ENCODE results near the gene PAM. TPM values are rescaled to one million over a fixed set of nuclear protein-coding genes. Genes with fewer than 3 reads are reported as not detected.

The PAM gene
- total RNA-seq, 1 donor from 2014 or later, result 250 TPM

DNA sequence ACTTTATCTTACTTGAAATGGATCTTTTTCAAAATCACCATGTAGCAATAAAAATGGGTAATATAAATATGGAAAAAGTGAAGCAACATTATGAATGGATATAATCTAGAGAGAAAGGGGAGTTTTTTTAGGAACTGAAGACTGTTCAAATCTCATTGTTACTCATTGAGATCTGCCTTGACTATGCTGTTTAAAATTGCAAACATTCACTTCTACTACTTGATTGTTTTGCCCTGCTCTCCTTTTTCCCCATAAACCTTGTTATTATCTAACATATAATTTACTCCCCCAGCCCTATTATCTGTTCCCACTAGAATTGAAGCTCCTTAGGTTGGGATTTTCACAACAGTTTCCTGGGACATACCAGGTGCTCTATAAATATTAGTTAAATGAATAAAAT, 22.0 kb downstream of the PAM start:
- no peak for DNase-seq (ENCODE audit: extremely low read depth, low read depth, low spot score)

DNA sequence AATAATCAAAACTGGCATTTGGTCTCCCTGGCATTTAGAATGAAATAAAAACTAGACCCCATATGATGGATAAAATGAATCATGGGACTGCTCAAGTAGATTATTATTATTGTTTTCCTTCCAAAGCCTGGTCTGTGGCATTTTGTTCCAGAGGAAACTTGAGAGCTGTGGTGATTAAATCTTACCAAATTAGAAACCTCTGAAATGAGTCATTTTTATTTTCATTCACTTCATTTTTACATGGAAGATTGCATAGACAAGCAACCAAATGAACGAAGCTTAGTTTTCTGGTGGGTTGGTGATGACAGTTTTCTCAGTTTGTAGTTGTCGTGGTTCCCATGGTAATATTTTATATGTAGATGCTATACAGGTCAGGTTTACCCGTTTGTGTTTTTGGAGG, 23.4 kb downstream of the PAM start:
- DNase-seq (ENCODE audit: extremely low read depth, low read depth, low spot score), result no peak

DNA sequence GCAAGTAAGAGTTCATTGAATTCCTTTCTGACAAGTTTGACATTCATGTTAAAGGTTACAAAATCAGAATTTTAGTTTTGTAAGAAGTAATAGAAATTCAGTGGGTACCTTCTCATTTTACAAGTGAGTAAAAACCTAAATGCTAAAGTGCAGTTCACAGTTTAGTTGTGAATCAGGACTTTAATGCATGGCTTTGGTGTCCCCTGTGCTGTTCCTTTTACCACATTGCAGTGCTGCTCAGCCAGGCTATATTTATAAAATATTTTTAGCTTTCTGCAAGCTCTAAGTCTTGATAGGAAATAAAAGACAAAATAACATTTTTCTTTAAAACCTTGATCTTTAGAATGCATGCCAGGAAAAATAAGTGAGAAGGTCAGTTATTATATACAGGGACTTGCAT, 26.3 kb downstream of the PAM start:
- DNase-seq (ENCODE audit: extremely low read depth, low read depth, low spot score), result no peak

DNA sequence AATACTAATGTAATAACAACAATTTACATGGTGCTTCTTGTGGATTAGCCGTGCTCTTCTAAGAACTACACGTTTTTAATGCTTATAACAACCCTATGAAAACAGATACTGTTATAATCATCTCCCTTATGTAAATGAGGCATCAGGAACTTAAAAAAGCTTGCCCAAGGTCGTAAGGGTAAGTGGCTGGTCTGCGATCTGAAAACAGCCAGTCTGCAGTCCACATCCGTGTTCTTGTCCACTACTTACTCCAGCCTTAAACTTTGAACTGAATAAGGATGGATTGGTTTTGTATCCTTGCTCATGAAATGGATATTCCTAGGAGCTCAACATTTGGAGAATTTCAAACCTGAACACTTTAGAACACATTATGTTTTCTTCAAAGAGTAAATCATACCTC, 26.7 kb downstream of the PAM start:
- no peak for DNase-seq (ENCODE audit: extremely low read depth, low read depth, low spot score)

GRCh38 chr5:102782217-102782872, 27.2 kb downstream of the PAM start:
- no peak for DNase-seq (ENCODE audit: extremely low read depth, low read depth, low spot score)

- no peak for DNase-seq (ENCODE audit: extremely low read depth, low read depth, low spot score)
These were observed 32.0 kb downstream of the PAM start for GRCh38 chr5:102787134-102787533.

GRCh38 chr5:102788788-102789187, 33.7 kb downstream of the PAM start:
- no peak for DNase-seq (ENCODE audit: extremely low read depth, low read depth, low spot score)

GRCh38 chr5:102789469-102789868, 34.4 kb downstream of the PAM start:
- DNase-seq (ENCODE audit: extremely low read depth, low read depth, low spot score), result no peak

DNA sequence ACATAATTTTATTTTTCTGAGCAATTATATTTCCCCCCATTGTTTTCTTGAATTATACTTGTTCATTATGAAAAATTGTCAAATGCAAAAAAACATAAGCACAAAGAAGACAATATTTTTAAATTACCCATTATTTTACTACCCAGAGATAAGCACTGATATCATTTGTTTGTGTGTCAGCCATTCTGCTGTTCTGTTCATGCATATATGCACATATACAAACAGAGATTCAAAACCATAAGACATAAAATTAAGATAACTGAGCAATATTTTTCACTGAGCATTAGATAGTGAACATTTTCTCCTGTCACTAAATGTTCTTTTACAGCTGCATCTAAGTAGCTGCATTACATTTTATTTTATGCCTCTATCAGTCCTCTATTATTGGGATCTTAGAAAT, 35.6 kb downstream of the PAM start:
- DNase-seq (ENCODE audit: extremely low read depth, low read depth, low spot score), result no peak

DNA sequence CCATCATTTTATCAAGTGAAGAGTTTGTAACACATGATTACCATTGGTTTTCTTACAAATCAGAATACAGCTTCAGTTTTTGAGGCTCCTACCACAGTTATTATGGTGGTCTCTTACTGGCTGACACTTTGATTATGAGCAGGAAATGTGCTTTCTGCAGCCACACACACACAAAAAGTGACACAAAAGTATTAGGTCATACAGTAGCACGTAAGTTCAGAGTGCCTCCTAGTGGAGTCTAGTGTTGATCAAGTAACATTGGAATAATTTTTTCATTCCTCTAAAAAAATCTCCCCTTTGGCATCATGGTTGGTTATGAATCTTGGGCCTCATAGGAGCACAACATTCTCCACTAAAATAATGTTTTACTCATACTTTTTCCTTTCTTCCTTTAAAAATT, 37.6 kb downstream of the PAM start:
- DNase-seq (ENCODE audit: extremely low read depth, low read depth, low spot score), result no peak

GRCh38 chr5:102794047-102794446, 38.9 kb downstream of the PAM start:
- DNase-seq (ENCODE audit: extremely low read depth, low read depth, low spot score), result no peak

GRCh38 chr5:102794677-102795331, 39.7 kb downstream of the PAM start:
- no peak for DNase-seq (ENCODE audit: extremely low read depth, low read depth, low spot score)

GRCh38 chr5:102795526-102795925, 40.4 kb downstream of the PAM start:
- DNase-seq (ENCODE audit: extremely low read depth, low read depth, low spot score), result no peak

GRCh38 chr5:102796009-102796408, 40.9 kb downstream of the PAM start:
- no peak for DNase-seq (ENCODE audit: extremely low read depth, low read depth, low spot score)

- DNase-seq (ENCODE audit: extremely low read depth, low read depth, low spot score), result no peak
These were observed 41.4 kb downstream of the PAM start for GRCh38 chr5:102796498-102796897.

DNA sequence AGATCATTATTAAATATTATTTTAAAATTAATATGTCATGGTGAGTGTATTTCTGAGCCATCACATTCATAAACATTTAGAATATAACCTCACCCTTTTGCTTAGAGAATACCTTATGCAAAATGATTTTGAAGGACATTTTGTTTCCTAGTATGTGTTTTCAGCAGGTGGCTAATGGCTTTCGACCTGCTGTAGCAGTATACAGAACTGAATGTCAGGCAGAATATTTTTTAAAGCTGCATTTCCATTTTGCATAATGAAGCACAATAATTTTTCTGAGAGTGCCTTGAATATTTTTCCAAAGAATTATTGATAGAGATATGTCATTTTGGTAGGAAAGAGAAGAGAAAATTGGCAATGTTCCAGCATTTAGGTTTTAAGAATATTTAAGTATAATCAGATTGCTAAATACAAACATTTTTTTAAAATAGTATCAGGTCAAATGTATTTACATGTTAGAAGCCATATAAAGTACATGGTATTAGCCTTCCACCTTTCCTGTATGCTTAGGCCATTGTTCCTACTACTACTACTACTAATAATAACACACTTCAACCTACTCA, 42.3 kb downstream of the PAM start:
- DNase-seq (ENCODE audit: extremely low read depth, low read depth, low spot score), result no peak

GRCh38 chr5:102798104-102798785, 43.1 kb downstream of the PAM start:
- no peak for DNase-seq (ENCODE audit: extremely low read depth, low read depth, low spot score)

DNA sequence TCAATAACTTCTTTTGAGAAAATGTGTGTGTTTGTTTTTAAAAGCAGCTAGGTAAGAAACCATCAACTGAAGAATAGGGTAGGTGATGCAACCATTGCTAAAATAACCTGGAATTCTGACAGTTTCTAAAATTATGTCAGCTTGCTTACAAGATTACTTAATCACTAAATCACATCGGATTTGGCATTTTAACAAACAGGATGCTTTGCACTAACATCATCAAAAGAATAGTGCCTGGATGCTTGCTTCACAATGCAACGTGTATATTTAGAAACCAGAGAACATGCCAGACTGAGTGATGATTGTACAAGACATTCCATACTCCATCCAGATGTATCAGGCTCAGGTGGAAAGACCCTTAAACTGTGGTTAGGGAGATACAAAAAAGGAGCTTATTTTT, 43.9 kb downstream of the PAM start:
- DNase-seq (ENCODE audit: extremely low read depth, low read depth, low spot score), result no peak

DNA sequence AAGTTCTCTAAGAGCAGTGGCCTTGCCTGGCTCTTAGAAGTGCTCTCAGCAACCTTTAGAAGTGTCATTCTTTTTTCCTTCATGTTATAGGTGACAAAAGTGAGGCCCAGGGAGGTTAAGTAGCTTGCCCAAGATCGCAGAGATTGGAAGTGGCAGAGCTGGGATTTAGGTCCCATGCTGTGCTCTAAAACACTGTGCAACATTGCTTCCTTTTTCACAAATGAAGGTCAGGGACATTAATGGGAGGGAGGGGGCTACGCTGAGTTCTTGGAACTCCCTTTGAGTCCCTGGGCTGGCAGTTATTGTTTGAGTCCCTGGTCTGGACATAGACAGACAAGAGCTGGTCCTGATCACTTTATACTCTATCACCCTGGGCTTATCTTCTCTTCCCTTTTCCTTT, 45.3 kb downstream of the PAM start:
- no peak for DNase-seq (ENCODE audit: extremely low read depth, low read depth, low spot score)

- no peak for DNase-seq (ENCODE audit: extremely low read depth, low read depth, low spot score)
These were observed 46.3 kb downstream of the PAM start for GRCh38 chr5:102801371-102801770.

DNA sequence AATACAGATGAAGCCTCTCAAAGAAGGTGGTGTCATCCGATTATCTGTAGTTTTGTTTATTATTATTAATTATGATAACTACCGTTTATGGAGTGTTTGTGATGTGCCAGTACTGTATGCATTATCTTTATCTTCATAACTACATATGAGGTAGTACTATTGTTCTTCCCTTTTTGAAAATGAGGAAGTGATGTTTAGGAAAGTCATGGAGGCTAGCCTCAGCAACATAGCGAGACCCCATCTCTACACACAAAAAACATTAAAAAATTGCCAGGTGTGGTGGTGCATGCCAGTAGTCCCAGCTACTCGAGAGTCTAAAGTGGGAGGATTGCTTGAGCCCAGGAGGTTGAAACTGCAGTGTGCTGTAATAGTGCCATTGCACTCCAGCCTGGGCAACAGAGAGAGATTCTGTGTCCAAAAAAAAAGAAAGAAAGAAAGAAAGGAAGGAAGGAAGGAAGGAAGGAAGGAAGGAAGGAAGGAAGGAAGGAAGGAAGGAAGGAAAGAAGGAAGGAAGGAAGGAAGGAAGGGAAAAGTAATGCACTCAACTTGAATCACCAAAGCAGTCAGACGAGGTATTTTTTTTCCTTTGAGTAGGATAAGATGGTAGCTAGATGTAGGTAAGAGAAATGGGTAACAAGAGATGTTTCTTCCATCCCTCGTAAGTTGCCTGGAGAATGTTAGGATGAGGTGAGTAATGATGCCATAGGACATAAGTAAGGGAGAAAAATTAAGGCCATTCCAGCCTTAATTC, 47.8 kb downstream of the PAM start:
- no peak for DNase-seq (ENCODE audit: extremely low read depth, low read depth, low spot score)

Measured in glomerular endothelial cell (primary cell).